HG03439 (cell line): ENCODE data around the gene SOAT2.
A peak's percentile ranks its signal among the peaks of the same experiment; 100 is the strongest.

ENCODE experiments used
- ATAC-seq: cut with Tn5 transposase; IDR thresholded peaks from one replicate; pipeline ENCODE4 v1.9.1; 2021; ENCODE audit warnings: mild to moderate bottlenecking, moderate library complexity; ENCODE audit not compliant: unreplicated experiment

SOAT2 gene, protein sequence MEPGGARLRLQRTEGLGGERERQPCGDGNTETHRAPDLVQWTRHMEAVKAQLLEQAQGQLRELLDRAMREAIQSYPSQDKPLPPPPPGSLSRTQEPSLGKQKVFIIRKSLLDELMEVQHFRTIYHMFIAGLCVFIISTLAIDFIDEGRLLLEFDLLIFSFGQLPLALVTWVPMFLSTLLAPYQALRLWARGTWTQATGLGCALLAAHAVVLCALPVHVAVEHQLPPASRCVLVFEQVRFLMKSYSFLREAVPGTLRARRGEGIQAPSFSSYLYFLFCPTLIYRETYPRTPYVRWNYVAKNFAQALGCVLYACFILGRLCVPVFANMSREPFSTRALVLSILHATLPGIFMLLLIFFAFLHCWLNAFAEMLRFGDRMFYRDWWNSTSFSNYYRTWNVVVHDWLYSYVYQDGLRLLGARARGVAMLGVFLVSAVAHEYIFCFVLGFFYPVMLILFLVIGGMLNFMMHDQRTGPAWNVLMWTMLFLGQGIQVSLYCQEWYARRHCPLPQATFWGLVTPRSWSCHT

DNA sequence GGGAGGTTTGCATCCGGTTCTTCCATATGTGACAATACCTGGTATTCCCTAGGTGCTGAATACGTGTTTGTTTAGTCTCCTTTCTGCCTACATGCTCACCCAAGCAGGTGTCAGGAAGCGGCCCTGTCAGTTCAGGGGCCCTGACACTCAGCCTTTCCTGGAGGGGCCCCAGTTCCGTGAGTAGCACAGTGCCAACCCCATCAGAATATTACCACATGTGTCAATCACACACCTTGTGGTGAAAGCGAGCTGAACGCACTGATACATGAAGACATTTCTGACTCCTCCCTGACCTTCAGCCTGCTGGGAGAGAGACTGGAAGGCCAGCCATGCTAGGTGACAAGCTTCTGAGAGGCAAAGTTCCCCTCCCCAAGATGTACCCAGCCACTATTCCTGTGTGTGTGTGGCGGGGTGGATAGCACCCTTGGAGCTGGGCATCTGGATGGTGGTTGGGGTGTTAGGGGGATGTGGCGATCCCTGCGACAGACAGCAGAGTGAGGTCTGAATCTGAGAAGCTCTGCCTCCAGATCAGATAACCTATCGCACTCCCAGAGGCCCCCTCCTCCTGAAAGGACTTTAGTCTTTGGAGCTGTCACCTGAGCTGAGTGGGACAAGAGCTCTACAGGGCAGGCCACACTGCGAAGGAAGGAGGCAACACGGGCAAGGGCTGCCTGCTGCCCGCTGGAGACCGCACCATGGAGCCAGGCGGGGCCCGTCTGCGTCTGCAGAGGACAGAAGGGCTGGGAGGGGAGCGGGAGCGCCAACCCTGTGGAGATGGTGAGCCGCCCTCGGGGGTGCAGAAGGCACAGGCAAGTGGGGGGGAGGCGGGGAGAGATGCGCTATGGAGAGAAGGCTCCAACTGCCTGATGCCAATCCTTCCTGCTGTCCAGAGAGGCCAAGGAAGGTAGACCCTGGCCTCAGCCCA, at the start of gene SOAT2:
TSS of gene SOAT2 (plus strand) at position 604 of the 925 bp plus-strand sequence. CDS start at position 696, 92 bp downstream.
- ATAC-seq, result no peak

DNA sequence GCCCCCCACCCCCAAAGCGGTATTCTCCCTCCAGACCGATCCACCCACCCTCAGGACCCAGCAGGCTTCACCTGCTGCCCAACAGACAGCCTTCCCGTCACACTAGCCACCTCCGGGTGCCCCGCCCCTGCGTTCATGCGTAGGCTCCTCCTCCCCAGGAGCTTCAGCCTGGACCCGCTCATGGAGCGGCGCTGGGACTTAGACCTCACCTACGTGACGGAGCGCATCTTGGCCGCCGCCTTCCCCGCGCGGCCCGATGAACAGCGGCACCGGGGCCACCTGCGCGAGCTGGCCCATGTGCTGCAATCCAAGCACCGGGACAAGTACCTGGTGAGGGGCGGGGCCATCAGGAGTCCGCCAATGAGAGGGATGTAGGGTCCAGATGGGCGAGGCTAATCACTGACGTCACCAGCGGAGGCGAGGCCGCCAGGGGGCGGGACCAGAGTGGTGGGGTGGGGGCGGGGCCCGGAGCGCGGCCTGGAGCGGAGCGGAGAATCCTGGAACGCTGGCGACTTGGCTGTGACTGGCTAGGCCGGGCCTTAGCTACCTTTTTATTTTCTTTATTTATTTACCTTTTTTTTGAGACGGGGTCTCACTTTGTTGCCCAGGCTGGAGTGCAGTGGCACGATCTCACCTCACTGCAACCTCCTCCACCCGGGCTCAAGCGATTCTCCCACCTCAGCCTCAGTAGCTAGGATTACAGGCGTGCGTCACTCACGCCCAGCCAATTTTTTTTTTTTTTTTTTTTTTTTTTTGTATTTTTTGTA, 49.0 kb upstream of the SOAT2 start:
- peak; percentile 89 for ATAC-seq

DNA sequence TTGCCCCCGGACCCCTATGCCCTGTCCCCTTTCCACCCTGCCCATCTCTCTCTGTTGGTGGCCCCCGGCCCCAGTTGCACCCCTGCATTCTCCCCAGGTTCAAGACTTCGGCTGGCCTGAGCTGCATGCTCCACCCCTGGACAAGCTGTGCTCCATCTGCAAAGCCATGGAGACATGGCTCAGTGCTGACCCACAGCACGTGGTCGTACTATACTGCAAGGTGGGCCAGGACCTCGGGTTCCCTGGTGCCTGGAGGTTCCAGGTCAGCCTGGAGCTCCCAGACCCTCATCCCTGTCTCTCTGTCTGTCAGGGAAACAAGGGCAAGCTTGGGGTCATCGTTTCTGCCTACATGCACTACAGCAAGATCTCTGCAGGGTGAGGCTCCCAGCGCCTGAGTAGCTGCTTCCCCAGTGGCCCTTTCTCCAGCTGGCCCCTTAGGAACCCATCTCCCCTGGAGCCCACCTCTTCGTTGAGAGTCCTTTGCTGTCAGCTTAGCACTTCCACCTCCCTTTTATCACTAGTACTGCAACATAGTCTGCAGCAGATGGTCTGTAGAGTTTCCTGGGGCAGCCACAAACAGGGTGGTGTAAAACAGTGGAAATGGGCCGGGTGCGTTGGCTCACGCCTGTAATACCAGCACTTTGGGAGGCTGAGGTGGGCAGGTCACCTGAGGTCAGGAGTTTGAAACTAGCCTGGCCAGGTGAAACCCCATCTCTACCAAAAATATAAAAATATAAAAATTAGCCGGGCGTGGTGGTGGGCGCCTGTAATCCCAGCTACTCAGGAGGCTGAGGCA, 47.6 kb upstream of the SOAT2 start:
- ATAC-seq, result no peak

DNA sequence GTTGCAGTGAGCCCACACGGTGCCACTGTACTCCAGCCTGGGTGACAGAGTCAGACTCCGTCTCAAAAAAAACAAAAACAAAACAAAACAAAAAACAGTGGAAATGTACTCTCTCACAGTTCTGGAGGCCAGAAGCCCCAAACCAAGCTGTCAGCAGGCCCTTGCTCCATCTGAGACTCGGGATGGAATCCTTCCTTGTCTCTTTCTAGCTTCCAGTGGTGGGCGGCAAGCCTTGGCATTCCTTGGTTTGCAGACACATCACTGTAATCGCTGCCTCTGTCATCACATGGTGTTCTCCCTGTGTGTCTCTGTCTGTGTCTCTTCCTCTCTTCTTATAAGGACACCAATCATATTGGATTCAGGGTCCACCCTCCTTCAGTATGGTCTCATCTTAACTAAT, 47.0 kb upstream of the SOAT2 start:
- ATAC-seq, result no peak

DNA sequence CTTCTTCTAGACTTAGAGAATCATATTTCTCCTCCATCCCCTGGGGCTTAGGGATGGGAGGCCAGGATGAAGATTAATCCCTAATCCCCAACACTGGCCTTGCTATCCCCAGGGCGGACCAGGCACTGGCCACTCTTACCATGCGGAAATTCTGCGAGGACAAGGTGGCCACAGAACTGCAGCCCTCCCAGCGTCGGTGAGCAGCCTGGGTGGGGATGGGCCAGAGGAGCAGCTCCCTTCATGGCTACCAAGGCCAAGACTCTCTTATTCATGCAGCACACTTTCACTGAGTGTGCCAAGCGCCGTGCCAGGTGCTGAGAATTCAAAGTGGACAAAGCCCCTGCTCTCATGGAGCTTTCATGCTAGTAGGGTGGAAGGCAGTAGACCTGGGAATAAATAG, 46.4 kb upstream of the SOAT2 start:
- ATAC-seq, result no peak

DNA sequence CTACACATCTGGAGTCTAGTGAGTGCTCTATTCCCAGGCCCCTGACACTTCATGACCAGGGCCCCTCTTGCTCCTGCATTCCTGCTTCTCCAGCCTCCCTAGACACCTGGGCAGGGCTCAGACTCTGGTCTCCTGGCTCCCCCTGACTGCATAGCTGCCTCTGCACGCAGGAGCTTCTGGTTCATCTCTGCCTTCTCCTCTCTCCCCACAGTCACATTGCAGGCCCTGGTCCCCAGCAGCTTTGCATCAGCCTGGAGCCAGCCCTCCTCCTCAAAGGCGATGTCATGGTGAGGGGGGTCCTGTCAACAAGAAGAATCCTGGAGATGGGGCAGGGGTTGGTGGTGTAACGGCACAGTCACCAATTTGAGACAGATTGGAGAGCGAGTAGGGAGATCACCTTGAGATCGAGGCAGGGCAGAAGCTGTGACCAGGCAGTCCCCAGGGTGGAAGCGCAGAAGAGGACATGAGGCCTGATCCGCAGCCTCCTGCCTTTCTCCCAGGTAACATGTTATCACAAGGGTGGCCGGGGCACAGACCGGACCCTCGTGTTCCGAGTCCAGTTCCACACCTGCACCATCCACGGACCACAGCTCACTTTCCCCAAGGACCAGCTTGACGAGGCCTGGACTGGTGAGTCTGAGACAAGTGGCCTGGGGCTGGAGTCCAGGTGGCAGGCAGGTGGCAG, 45.3 kb upstream of the SOAT2 start:
- no peak for ATAC-seq

DNA sequence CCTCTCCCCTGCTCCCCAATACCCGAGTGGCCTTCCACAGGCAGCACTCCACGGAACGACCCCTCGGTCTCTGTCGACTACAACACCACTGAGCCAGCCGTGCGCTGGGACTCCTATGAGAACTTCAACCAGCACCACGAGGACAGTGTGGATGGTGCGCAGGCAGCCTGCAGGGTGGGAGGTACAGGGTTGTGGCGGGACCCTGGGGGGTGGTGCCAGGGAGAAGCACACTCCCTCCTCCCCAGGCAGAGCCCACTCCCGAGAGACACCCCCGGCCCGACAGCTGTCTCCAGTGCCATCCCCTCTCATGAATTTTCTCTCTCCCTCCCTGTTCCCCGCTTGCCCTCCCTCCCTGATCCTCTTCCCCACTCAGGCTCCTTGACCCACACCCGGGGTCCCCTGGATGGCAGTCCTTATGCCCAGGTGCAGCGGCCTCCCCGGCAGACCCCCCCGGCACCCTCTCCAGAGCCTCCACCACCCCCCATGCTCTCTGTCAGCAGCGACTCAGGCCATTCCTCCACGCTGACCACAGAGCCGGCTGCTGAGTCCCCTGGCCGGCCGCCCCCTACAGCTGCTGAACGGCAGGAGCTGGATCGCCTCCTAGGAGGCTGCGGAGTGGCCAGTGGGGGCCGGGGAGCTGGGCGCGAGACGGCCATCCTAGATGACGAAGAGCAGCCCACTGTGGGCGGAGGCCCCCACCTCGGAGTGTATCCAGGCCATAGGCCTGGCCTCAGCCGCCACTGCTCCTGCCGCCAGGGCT, 44.4 kb upstream of the SOAT2 start:
- no peak for ATAC-seq

DNA sequence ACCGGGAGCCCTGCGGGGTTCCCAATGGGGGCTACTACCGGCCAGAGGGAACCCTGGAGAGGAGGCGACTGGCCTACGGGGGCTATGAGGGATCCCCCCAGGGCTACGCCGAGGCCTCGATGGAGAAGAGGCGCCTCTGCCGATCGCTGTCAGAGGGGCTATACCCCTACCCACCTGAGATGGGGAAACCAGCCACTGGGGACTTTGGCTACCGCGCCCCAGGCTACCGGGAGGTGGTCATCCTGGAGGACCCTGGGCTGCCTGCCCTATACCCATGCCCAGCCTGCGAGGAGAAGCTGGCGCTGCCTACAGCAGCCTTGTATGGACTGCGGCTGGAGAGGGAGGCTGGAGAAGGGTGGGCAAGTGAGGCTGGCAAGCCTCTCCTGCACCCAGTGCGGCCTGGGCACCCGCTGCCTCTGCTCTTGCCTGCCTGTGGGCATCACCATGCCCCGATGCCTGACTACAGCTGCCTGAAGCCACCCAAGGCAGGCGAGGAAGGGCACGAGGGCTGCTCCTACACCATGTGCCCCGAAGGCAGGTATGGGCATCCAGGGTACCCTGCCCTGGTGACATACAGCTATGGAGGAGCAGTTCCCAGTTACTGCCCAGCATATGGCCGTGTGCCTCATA, 43.7 kb upstream of the SOAT2 start:
- no peak for ATAC-seq

DNA sequence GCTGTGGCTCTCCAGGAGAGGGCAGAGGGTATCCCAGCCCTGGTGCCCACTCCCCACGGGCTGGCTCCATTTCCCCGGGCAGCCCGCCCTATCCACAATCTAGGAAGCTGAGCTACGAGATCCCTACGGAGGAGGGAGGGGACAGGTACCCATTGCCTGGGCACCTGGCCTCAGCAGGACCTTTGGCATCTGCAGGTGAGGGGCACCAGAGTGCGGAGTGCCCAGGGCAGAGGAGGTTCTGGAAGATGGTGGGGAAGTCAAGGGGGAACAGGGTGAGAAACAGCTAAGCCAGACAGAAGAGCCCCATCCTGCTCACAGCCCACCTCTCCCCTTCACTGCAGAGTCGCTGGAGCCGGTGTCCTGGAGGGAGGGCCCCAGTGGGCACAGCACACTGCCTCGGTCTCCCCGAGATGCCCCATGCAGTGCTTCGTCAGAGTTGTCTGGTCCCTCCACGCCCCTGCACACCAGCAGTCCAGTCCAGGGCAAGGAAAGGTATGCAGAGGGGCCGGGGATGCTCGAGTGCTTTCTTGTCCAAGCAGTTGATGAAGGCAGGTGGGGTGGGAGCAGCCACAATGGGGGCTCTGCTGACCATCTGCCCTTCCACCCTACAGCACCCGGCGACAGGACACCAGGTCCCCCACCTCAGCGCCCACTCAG, 43.1 kb upstream of the SOAT2 start:
- ATAC-seq, result no peak

DNA sequence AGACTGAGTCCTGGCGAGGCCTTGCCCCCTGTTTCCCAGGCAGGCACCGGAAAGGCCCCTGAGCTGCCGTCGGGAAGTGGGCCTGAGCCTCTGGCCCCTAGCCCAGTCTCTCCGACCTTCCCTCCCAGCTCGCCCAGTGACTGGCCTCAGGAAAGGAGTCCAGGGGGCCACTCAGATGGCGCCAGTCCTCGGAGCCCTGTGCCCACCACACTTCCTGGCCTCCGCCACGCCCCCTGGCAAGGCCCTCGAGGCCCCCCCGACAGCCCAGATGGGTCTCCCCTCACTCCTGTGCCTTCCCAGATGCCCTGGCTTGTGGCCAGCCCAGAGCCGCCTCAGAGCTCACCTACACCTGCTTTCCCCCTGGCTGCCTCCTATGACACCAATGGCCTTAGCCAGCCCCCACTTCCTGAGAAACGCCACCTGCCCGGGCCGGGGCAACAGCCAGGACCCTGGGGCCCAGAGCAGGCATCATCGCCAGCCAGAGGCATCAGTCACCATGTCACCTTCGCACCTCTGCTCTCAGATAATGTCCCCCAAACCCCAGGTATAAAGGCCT, 42.5 kb upstream of the SOAT2 start:
- ATAC-seq, result no peak

DNA sequence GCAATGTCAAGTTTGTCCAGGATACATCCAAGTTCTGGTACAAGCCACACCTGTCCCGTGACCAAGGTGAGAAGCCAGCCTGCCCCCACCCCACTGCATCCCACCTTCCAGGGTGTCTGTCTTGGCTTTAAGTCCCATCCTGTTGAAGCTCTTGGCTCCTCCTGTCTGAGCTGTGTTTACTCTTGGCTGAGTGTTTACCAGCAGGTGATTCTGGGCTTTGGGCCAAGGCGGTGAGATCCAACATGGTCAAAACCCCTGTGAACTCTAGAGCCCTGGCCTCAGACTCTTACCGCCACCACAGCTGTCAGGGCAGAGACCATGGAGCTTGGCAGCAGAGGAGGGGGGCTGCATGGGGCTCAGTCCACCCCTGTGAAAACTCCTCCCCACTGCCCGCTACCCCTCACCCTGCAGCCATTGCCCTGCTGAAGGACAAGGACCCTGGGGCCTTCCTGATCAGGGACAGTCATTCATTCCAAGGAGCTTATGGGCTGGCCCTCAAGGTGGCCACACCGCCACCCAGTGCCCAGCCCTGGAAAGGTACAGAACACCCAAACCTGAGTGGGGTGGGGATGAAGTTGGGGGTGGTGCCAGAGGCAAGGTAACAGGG, 41.8 kb upstream of the SOAT2 start:
- ATAC-seq, result no peak

DNA sequence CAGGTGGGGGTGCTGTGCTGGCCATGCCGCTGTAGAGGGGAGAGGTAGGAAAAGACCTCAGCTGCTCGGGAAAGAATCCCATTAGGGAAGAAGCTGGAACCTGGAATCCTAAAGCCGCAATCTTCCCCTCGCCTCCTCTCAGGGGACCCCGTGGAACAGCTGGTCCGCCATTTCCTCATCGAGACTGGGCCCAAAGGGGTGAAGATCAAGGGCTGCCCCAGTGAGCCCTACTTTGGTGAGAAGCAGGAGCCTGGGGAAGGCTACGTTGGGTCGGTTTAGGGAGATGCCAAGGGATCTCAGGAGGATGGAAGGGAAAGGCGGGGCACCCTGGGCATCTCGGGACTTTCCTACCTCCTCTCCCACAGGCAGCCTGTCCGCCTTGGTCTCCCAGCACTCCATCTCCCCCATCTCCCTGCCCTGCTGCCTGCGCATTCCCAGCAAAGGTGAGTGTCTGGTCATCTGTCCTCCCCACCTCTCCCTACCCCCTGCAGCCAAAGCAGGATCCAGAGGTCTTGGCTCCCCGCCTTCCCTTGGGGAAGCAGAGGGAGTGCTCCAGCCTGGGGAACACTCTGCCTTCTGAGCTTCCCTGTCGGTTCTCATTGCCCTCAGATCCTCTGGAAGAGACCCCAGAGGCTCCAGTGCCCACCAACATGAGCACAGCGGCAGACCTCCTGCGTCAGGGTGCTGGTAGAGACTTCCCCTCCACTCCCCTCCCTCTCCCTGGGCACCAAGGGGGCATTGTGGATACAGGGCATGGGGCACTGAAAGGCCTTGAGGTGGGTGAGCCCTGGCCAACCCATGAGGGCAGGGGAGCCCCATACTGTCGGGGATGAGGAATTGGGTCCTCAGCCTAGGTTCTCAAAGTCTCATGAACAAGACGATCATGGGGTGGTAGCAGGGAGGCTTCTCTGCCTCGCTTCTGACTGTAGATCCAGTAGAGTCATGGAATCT, 41.0 kb upstream of the SOAT2 start:
- no peak for ATAC-seq

DNA sequence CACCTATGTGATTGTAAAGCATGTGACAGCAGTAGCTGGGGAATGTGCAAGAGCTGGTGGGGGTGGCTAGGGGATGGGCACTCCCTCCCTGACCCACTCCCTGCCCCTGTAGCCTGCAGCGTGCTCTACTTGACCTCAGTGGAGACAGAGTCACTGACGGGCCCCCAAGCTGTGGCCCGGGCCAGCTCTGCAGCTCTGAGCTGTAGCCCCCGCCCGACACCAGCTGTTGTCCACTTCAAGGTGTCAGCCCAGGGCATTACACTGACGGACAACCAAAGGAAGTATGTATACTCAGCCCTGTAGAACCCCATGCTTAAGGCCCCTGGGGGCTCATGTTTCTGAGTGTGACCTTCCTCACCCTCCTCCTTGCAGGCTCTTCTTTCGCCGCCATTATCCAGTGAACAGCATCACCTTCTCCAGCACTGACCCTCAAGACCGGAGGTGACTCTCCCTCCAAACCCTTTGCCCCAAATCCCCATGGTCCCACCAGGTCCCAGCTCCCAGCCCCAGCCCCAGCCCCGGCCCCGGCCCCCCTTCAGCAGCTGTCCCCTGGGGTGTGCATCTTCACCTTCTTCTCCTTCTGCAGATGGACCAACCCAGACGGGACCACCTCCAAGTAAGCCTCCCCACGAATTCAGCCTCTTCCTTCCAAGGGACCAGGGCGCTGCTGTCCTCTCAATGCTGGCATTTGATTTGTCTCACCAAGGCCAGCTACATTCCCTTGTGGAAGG, 40.1 kb upstream of the SOAT2 start:
- no peak for ATAC-seq

DNA sequence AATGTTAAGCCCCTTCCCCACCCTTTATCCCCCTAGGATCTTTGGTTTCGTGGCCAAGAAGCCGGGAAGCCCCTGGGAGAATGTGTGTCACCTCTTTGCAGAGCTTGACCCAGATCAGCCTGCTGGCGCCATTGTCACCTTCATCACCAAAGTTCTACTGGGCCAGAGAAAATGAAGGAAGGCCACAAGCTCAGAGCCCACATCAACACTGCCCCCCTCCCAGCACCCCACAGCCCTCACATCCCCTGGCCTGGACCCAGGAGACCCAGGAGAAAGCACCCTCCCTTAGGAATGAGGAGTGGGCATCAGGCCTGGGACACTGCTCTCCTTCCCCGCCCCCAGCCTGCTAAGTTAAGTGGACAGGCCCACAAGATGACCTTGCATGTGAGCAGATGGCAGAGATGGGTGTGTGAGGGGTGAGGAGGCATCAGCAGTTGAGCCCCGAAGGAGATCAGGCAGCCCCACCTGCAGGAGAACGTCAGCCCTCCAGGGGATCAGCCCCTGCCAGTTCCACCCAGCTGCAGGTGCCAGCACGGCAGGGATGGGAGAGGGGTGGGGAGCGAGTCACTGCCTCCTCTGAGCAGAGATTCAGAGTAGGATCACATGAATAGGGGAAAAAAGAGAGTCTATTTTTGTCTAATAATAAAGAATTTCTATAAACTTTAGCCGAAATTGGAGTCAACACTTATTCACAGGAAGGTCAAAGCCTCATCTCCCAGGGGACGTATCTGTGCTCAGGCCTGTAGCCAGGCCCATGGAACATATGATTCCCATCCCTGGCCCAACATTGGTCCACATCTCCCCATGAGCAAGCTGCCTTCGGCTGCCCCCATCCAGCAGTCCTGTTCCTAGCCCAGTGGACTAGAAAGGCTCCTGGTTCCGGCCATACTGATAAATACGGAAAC, 39.3 kb upstream of the SOAT2 start:
- ATAC-seq, result no peak
